ENCODE data around the gene XPO6. TPM values are rescaled to one million over a fixed set of nuclear protein-coding genes. Genes with fewer than 3 reads are reported as not detected.
A peak's percentile ranks its signal among the peaks of the same experiment; 100 is the strongest.

The XPO6 gene
- total and polyA plus RNA-seq, 2 of the 13 experiments (the other 11 are each of a cell fraction or from before 2014, with no cell fraction given): 109 to 129 TPM

DNA sequence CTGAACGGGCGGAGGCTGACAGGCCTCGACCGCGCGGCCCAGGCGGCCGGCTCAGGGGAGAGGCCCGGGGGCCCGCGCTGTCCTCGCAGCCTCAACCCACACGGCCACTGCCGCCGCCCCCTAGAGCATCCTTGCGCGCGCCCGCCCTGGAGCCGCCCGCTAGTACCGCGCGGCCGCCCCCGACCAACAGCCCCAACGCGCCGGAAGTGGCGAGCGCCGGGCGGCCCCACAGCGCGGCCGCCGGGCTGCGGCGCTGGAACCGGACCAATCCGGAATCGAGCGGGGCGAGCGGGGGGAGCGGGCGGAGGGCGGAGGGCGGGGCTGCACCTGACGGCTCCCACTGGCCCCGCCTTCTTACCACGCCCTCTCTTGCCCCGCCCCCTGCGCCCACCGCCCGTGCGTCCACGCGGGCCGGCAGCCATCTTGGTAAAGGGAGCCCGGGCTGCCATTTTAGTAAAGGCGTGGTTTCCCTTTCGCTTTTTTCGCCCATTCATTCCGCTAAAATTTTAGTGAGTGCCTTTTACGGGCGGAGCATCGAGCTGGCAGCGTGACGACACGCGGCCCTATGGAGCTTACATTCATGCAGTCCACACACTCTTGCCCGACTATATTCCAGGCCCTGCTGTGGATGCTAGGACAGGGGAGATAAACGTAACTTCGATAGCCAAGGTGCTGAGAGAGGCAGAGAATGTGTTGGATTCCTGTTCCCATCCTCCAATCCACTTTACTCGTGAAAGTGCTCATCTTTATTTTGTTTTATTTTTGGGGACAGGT lies at the start of gene XPO6 (continued):
- TF ChIP-seq ZNF460 (CRISPR knock-in tag; IDR thresholded peaks at IDR 0.05; ENCODE audit: borderline replicate concordance): no peak
- TF ChIP-seq ZNF124 (CRISPR knock-in tag; IDR thresholded peaks at IDR 0.05): peak; percentile 87; the same call in 1 of the 2 replicates
- TF ChIP-seq ZNF225 (CRISPR knock-in tag; IDR thresholded peaks at IDR 0.05): peak; percentile 44; the same call in 1 of the 2 replicates
- no peak for TF ChIP-seq MBNL3 (CRISPR knock-in tag; conservative IDR thresholded peaks at IDR 0.05)
- peak; percentile 84 for TF ChIP-seq TARDBP (CRISPR knock-in tag; IDR thresholded peaks at IDR 0.05)
- peak; percentile 98 for TF ChIP-seq KMT2B (CRISPR knock-in tag; IDR thresholded peaks at IDR 0.05)
- TF ChIP-seq ZNF446 (CRISPR knock-in tag; IDR thresholded peaks at IDR 0.05): no peak
- TF ChIP-seq, protein P1, sequence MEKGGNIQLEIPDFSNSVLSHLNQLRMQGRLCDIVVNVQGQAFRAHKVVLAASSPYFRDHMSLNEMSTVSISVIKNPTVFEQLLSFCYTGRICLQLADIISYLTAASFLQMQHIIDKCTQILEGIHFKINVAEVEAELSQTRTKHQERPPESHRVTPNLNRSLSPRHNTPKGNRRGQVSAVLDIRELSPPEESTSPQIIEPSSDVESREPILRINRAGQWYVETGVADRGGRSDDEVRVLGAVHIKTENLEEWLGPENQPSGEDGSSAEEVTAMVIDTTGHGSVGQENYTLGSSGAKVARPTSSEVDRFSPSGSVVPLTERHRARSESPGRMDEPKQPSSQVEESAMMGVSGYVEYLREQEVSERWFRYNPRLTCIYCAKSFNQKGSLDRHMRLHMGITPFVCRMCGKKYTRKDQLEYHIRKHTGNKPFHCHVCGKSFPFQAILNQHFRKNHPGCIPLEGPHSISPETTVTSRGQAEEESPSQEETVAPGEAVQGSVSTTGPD (CRISPR knock-in tag; IDR thresholded peaks at IDR 0.05): no peak
- TF ChIP-seq ZNF264 (CRISPR knock-in tag; IDR thresholded peaks at IDR 0.05): peak; percentile 82; the same call in 1 of the 2 replicates
- TF ChIP-seq BRD4 (CRISPR knock-in tag; IDR thresholded peaks at IDR 0.05): peak; percentile 88
- TF ChIP-seq, protein P2, sequence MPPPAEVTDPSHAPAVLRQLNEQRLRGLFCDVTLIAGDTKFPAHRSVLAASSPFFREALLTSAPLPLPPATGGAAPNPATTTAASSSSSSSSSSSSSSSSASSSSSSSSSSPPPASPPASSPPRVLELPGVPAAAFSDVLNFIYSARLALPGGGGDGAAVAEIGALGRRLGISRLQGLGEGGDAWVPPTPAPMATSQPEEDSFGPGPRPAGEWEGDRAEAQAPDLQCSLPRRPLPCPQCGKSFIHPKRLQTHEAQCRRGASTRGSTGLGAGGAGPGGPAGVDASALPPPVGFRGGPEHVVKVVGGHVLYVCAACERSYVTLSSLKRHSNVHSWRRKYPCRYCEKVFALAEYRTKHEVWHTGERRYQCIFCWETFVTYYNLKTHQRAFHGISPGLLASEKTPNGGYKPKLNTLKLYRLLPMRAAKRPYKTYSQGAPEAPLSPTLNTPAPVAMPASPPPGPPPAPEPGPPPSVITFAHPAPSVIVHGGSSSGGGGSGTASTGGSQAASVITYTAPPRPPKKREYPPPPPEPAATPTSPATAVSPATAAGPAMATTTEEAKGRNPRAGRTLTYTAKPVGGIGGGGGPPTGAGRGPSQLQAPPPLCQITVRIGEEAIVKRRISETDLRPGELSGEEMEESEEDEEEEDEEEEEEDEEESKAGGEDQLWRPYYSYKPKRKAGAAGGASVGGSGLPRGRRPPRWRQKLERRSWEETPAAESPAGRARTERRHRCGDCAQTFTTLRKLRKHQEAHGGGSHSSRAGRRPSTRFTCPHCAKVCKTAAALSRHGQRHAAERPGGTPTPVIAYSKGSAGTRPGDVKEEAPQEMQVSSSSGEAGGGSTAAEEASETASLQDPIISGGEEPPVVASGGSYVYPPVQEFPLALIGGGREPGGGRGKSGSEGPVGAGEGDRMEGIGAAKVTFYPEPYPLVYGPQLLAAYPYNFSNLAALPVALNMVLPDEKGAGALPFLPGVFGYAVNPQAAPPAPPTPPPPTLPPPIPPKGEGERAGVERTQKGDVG (CRISPR knock-in tag; IDR thresholded peaks at IDR 0.05; ENCODE audit: borderline replicate concordance): peak; percentile 90; the same call in 1 of the 2 replicates
- 0 out of 2 replicates have a peak, but pooled peaks have one; percentile 47 for TF ChIP-seq PPARG (CRISPR knock-in tag; conservative IDR thresholded peaks at IDR 0.05)
- TF ChIP-seq MTA1 (CRISPR knock-in tag; IDR thresholded peaks at IDR 0.05; ENCODE audit: borderline replicate concordance): peak; percentile 63; the same call in 1 of the 2 replicates
- TF ChIP-seq POGZ (CRISPR knock-in tag; IDR thresholded peaks at IDR 0.05): peak; percentile 98
- peak; percentile 80 for TF ChIP-seq HDAC2 (CRISPR knock-in tag; IDR thresholded peaks at IDR 0.05)
- no peak for TF ChIP-seq ZNF282 (IDR thresholded peaks at IDR 0.05; ENCODE audit: partially characterized antibody)
- TF ChIP-seq, protein P3, sequence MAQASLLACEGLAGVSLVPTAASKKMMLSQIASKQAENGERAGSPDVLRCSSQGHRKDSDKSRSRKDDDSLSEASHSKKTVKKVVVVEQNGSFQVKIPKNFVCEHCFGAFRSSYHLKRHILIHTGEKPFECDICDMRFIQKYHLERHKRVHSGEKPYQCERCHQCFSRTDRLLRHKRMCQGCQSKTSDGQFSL (CRISPR knock-in tag; IDR thresholded peaks at IDR 0.05): 0 out of 2 replicates have a peak, but pooled peaks have one; percentile 11
- peak; percentile 69 for TF ChIP-seq SOX5 (CRISPR knock-in tag; IDR thresholded peaks at IDR 0.05; ENCODE audit: borderline replicate concordance)
- TF ChIP-seq, protein P4, sequence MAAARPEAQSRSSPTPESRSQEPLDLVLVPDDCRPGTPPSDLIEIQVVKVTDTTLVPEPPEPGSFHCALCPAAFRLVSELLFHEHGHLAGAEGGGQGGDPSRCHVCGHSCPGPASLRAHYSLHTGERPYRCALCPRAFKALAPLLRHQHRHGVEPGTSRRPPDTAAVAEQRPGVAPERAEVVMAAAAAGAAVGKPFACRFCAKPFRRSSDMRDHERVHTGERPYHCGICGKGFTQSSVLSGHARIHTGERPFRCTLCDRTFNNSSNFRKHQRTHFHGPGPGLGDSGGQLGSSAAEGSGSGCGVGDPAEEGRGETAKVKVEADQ (CRISPR knock-in tag; IDR thresholded peaks at IDR 0.05; ENCODE audit: borderline replicate concordance): 0 out of 2 replicates have a peak, but pooled peaks have one; percentile 56
- no peak; the same call in 1 of the 2 replicates for TF ChIP-seq TBP (CRISPR knock-in tag; IDR thresholded peaks at IDR 0.05)
- TF ChIP-seq ARNT2 (CRISPR knock-in tag; IDR thresholded peaks at IDR 0.05; ENCODE audit: low read depth): peak; percentile 14; the same call in 1 of the 2 replicates
- no peak for TF ChIP-seq SNAPC2 (CRISPR knock-in tag; IDR thresholded peaks at IDR 0.05)
- TF ChIP-seq MATR3 (CRISPR knock-in tag; IDR thresholded peaks at IDR 0.05): no peak
- TF ChIP-seq REXO4 (CRISPR knock-in tag; IDR thresholded peaks at IDR 0.05; ENCODE audit: borderline replicate concordance): no peak
- TF ChIP-seq ZNF180 (CRISPR knock-in tag; IDR thresholded peaks at IDR 0.05; ENCODE audit: borderline replicate concordance, low read depth): no peak
- peak; percentile 74 for TF ChIP-seq ZNF891 (CRISPR knock-in tag; IDR thresholded peaks at IDR 0.05)
